A673 (cell line): Measurements from ENCODE around the gene TSPAN3. TPM values are rescaled to one million over a fixed set of nuclear protein-coding genes. Genes with fewer than 3 reads are reported as not detected.

ENCODE experiments used
- BruUV-seq: library from RNA; stranded (reverse); fragments of 400-500 nt; replicated peaks from 2 replicates; lab custom pipeline; 2021; lab: Mats Ljungman, UMichigan
- CTCF ChIA-PET: fragments of 300-600 bp; sonication (Branson Sonifier 250); formaldehyde crosslinking; loops from one replicate; lab custom pipeline; 2022; ENCODE audit warnings: antibody characterized with exemption; lab: Charles Lee
- POLR2A ChIA-PET: fragments of 300-600 bp; sonication (Branson Sonifier 250); formaldehyde crosslinking; loops from one replicate; lab custom pipeline; 2022; ENCODE audit warnings: antibody characterized with exemption; ENCODE audit not compliant: low non-redundant PET; lab: Charles Lee
- DNase-seq: peaks from one replicate; pipeline ENCODE4 v3.0.0-alpha.2; 2015; ENCODE audit warnings: low spot score
- H3K27ac ChIP-seq: fragments of 200-600 bp; sonication (generic); 2 replicates; pipeline ENCODE4 v1.5.1; 2016; ENCODE audit warnings: mixed run types, low read depth, mild to moderate bottlenecking, mixed read lengths, antibody characterized with exemption, low read length; ENCODE audit not compliant: poor library complexity, severe bottlenecking
- H3K27me3 ChIP-seq: fragments of 200-600 bp; sonication (generic); replicated peaks from 2 replicates; pipeline ENCODE4 v1.6.1; 2017; ENCODE audit warnings: mixed run types, low read depth, mild to moderate bottlenecking, mixed read lengths, antibody characterized with exemption, low read length; ENCODE audit not compliant: insufficient read depth, poor library complexity
- H3K36me3 ChIP-seq: fragments of 200-600 bp; sonication (generic); 2 replicates; pipeline ENCODE4 v1.6.1; 2016; ENCODE audit warnings: mixed run types, mild to moderate bottlenecking, mixed read lengths, antibody characterized with exemption, low read length; ENCODE audit not compliant: insufficient read depth, poor library complexity, severe bottlenecking
- H3K4me1 ChIP-seq: fragments of 200-600 bp; sonication (generic); 2 replicates; pipeline ENCODE4 v1.6.1; 2017; ENCODE audit warnings: mixed run types, mild to moderate bottlenecking, mixed read lengths, antibody characterized with exemption, low read length; ENCODE audit not compliant: insufficient read depth, poor library complexity, severe bottlenecking
- H3K4me3 ChIP-seq: fragments of 200-600 bp; sonication (generic); 2 replicates; pipeline ENCODE4 v1.5.1; 2016; ENCODE audit warnings: low read depth, mixed run types, mild to moderate bottlenecking, mixed read lengths, low read length; ENCODE audit not compliant: poor library complexity, severe bottlenecking
- H3K9me3 ChIP-seq: fragments of 200-600 bp; sonication (generic); 2 replicates; pipeline ENCODE4 v1.6.1; 2016; ENCODE audit warnings: mixed run types, low read depth, mild to moderate bottlenecking, mixed read lengths, antibody characterized with exemption, low read length; ENCODE audit not compliant: poor library complexity, severe bottlenecking
- EZH2 ChIP-seq: fragments of 200-600 bp; sonication (generic); IDR thresholded peaks from 2 replicates; pipeline ENCODE4 v1.6.1; 2017; ENCODE audit warnings: borderline replicate concordance, low read depth, mild to moderate bottlenecking, mixed read lengths, antibody characterized with exemption, low read length; ENCODE audit not compliant: poor library complexity, severe bottlenecking
- intact Hi-C: fragments of 100-400 bp; cut with micrococcal nuclease; formaldehyde crosslinking; loops from one replicate; pipeline ENCODE4 v1.10.0; 2022; ENCODE audit not compliant: unreplicated experiment
- total RNA-seq: library from RNA; stranded (reverse); gene quantifications from 2 replicates; pipeline ENCODE4 v1.2.3, GENCODE V29; 2021
- TF ChIP-seq, protein P1 (sequence below): fragments of 300-800, 200-600 bp; sonication (generic); conservative IDR thresholded peaks from 2 replicates; pipeline ENCODE4 v1.5.1; 2017; ENCODE audit warnings: low read depth, mild to moderate bottlenecking, antibody characterized with exemption, low read length, moderate library complexity, mixed read lengths

Gene TSPAN3
- total RNA-seq, 1 experiment from 2014 or later = 224 TPM

DNA sequence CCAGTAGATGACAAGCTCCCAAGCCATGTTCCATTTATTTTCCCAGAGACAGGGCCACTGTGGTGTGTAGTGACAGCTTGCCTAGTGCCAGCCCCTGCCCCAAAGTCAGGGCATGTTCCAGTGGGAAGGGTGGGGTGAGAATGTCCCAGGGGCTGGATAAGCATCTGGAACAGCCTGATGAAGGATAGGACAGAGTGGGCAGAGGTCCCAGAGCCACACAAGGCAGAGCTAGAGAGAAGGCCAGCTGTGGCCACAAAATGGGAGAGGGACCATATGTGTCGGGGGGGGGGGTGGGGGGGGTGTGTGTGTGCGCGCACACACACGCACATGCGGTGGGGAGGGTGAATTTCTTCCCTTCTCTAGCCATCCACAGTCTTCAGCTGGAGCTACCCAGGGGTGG is 27.0 kb upstream of the TSPAN3 start:
- no peak overlapping the region for H3K27ac ChIP-seq
- no TSS peak for BruUV-seq
- no peak overlapping the region for H3K4me3 ChIP-seq
- H3K27me3 ChIP-seq = no peaks in the 10 kb centered on the region
- TF ChIP-seq EZH2 = no peak
- TF ChIP-seq, protein P1, sequence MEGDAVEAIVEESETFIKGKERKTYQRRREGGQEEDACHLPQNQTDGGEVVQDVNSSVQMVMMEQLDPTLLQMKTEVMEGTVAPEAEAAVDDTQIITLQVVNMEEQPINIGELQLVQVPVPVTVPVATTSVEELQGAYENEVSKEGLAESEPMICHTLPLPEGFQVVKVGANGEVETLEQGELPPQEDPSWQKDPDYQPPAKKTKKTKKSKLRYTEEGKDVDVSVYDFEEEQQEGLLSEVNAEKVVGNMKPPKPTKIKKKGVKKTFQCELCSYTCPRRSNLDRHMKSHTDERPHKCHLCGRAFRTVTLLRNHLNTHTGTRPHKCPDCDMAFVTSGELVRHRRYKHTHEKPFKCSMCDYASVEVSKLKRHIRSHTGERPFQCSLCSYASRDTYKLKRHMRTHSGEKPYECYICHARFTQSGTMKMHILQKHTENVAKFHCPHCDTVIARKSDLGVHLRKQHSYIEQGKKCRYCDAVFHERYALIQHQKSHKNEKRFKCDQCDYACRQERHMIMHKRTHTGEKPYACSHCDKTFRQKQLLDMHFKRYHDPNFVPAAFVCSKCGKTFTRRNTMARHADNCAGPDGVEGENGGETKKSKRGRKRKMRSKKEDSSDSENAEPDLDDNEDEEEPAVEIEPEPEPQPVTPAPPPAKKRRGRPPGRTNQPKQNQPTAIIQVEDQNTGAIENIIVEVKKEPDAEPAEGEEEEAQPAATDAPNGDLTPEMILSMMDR = no peak
- intact Hi-C loops = no loop called here
- H3K9me3 ChIP-seq = no peaks in the 10 kb centered on the region
- CTCF ChIA-PET = no interaction called here
- H3K36me3 ChIP-seq = no peaks in the 10 kb centered on the region
- POLR2A ChIA-PET = interaction anchor here (0.6 kb wide), 1 partner anchor 124 kb away, joined by 5 read pairs; no protein-coding TSS in a partner anchor
- H3K4me1 ChIP-seq = peaks cover 6% of the 10 kb centered on the region
- DNase-seq = no peak

DNA sequence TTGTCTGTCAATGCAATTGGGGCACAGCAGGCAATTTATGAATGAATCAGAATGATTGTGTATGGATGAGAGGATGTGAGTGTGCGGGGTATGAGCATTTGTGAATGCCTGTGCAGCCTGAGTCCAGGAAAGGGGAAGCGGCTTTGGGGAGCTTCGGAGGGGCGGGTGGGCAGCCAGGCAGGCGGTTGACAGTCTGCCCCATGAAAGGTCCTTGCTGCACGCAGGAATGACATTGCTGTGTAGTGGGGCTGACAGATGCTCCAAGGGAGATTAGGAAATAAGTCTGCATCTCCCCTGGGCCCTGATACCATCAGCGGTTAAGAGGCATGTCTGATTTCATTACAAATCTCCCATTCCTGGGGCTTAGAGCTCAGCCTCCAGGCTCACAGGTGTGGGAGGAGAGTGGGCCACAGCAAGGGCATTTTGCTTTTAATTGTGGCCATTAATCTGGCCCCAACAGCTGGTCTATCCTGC is 26.4 kb upstream of the TSPAN3 start:
- CTCF ChIA-PET = no interaction called here
- no TSS peak for BruUV-seq

DNA sequence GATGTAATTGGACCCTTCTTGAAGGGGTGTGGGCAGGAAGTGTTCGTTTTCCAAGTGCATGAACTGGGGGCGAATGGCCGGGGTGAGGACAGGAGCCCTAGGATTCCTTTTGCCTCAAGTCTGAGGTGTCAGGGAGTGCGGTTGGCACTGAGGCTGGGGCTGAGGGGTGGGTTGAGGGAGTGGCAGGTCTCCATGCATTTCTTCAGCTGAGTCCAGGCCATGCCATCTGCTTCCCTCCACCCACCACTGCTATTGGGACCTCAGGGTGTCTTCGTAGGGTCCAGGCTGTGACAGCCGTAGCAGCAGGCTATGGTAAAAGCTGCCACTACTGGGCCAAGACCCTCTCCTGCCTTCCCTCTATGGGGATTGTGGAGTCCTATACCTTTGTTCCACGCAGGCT is 25.6 kb upstream of the TSPAN3 start:
- Histone ChIP-seq H3K27ac (no peak overlapping the region), H3K4me3 (no peak overlapping the region), H3K9me3 (no peaks in the 10 kb centered on the region), H3K36me3 (no peaks in the 10 kb centered on the region), H3K27me3 (no peaks in the 10 kb centered on the region), H3K4me1 (peaks cover 6% of the 10 kb centered on the region)
- CTCF ChIA-PET = no interaction called here
- no TSS peak for BruUV-seq
- no peak for DNase-seq
- POLR2A ChIA-PET = no interaction called here
- no peak for TF ChIP-seq EZH2
- TF ChIP-seq, protein P1 = no peak
- intact Hi-C loops = no loop called here

More for the DNA sequence above, 26.4 kb upstream of the TSPAN3 start:
- no peaks in the 10 kb centered on the region for H3K36me3 ChIP-seq
- no peaks in the 10 kb centered on the region for H3K9me3 ChIP-seq
- H3K27me3 ChIP-seq = no peaks in the 10 kb centered on the region
- no peak overlapping the region for H3K4me3 ChIP-seq
- POLR2A ChIA-PET = interaction anchor here (0.6 kb wide), 1 partner anchor 124 kb away, joined by 5 read pairs; no protein-coding TSS in a partner anchor
- peaks cover 6% of the 10 kb centered on the region for H3K4me1 ChIP-seq
- DNase-seq = peak; percentile 54
- intact Hi-C loops = no loop called here
- no peak overlapping the region for H3K27ac ChIP-seq
- TF ChIP-seq, protein P1 = no peak
